Activated naive CD8-positive, alpha-beta T cell treated with anti-CD3 and anti-CD28 coated beads for 36 hours (primary cell): ENCODE data around the gene FUT9. TPM values are rescaled to one million over a fixed set of nuclear protein-coding genes. Genes with fewer than 3 reads are reported as not detected.
"Not testable (repeated sequence)": the region's sequence is repeated elsewhere in the genome, so short reads cannot be mapped to it uniquely, and the experiment has no call there.

Source experiments
- DNase-seq: peaks from one replicate; pipeline ENCODE4 v3.0.0; 2021
- H3K27ac Mint-ChIP-seq: one replicate; pipeline ENCODE4 v1.8.0; 2022; ENCODE audit warnings: mild to moderate bottlenecking, moderate library complexity, mixed read lengths
- H3K27me3 Mint-ChIP-seq: one replicate; pipeline ENCODE4 v1.8.0; 2022; ENCODE audit warnings: mild to moderate bottlenecking, mixed read lengths
- H3K36me3 Mint-ChIP-seq: one replicate; pipeline ENCODE4 v1.8.0; 2021; ENCODE audit warnings: mild to moderate bottlenecking, mixed read lengths
- H3K4me1 Mint-ChIP-seq: one replicate; pipeline ENCODE4 v1.8.0; 2021; ENCODE audit warnings: mixed read lengths
- H3K4me3 Mint-ChIP-seq: one replicate; pipeline ENCODE4 v1.8.0; 2022; ENCODE audit warnings: mild to moderate bottlenecking, moderate library complexity, mixed read lengths
- H3K9me3 Mint-ChIP-seq: one replicate; pipeline ENCODE4 v1.8.0; 2022; ENCODE audit warnings: mixed read lengths
- total RNA-seq, 2 experiments: library from RNA; stranded (reverse); gene quantifications; one replicate each; pipeline ENCODE4 v1.2.3, GENCODE V29; 2021

FUT9 gene
- total RNA-seq, 2 experiments from 2014 or later, result not detected

DNA sequence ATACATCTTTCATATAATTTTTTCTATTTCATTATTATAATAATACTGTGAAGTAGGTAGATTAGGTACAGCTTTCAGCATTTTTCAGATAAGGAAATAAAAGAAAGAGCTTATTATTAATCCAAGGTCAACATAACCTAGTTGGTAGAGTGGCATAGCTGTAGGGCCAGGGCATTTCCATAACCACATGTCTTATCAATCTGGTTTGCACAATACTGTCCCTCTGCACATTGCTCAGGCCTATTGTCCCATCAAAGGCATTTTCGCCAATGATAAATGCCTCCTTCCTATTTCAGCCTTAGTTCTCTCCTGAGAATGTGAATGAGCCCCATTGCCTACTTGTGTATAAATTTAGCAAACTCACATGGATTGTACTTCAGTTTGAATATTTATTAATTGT lies 234.0 kb downstream of the FUT9 start:
- H3K9me3 Mint-ChIP-seq, result no peaks in the 10 kb centered on the region

GRCh38 chr6:96257751-96258150 lies 242.0 kb downstream of the FUT9 start:
- H3K9me3 Mint-ChIP-seq, result no peaks in the 10 kb centered on the region
- peaks cover 1% of the 10 kb centered on the region for H3K4me1 Mint-ChIP-seq
- H3K4me3 Mint-ChIP-seq, result no peak overlapping the region
- DNase-seq, result no peak
- no peak overlapping the region for H3K27ac Mint-ChIP-seq
- peaks cover 4% of the 10 kb centered on the region for H3K27me3 Mint-ChIP-seq
- no peaks in the 10 kb centered on the region for H3K36me3 Mint-ChIP-seq

More for the DNA sequence above, 234.0 kb downstream of the FUT9 start:
- DNase-seq, result no peak
- no peak overlapping the region for H3K4me3 Mint-ChIP-seq
- H3K27me3 Mint-ChIP-seq, result no peaks in the 10 kb centered on the region
- no peaks in the 10 kb centered on the region for H3K36me3 Mint-ChIP-seq
- H3K27ac Mint-ChIP-seq, result no peak overlapping the region
- H3K4me1 Mint-ChIP-seq, result no peaks in the 10 kb centered on the region

DNA sequence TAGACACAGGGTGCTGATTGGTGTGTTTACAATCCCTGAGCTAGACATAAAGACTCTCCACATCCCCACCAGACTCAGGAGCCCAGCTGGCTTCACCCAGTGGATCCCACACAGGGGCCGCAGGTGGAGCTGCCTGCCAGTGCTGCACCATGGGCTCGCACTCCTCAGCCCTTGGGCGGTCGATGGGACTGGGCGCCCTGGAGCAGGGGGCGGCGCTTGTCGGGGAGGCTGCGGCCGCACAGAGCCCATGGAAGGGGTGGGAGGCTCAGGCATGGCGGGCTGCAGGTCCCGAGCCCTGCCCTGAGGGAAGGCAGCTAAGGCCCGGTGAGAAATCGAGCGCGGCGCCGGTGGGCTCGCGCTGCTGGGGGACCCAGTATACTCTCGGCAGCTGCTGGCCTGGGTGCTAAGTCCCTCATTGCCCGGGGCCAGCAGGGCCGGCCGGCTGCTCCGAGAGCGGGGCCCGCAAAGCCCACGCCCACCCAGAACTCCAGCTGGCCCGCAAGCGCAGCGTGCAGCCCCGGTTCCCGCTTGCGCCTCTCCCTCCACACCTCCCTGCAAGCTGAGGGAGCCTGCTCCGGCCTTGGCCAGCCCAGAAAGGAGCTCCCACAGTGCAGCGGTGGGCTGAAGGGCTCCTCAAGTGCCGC lies 245.1 kb downstream of the FUT9 start:
- not testable (repeated sequence) for H3K9me3 Mint-ChIP-seq, H3K27me3 Mint-ChIP-seq, H3K4me3 Mint-ChIP-seq, H3K4me1 Mint-ChIP-seq, H3K27ac Mint-ChIP-seq, DNase-seq, H3K36me3 Mint-ChIP-seq
